Activated T-cell treated with anti-CD3 and anti-CD28 coated beads, Interleukin-2, amount 50 U/mL, for 24 hours (primary cell): ENCODE data around the gene OR8B12.

Source experiments
- DNase-seq: peaks from one replicate; pipeline ENCODE4 v3.0.0-alpha.2; 2020
- H3K27ac Mint-ChIP-seq: 2 replicates; pipeline ENCODE4 v1.8.0; 2020; ENCODE audit warnings: mild to moderate bottlenecking, mixed read lengths
- H3K27me3 Mint-ChIP-seq: 2 replicates; pipeline ENCODE4 v1.8.0; 2020; ENCODE audit warnings: mixed read lengths
- H3K36me3 Mint-ChIP-seq: 2 replicates; pipeline ENCODE4 v1.8.0; 2020; ENCODE audit warnings: low read depth, mixed read lengths
- H3K4me1 Mint-ChIP-seq: 2 replicates; pipeline ENCODE4 v1.8.0; 2020; ENCODE audit warnings: low read depth, mixed read lengths
- H3K4me3 Mint-ChIP-seq: 2 replicates; pipeline ENCODE4 v1.8.0; 2020; ENCODE audit warnings: mild to moderate bottlenecking, moderate library complexity, mixed read lengths
- H3K9me3 Mint-ChIP-seq: 2 replicates; pipeline ENCODE4 v1.8.0; 2020; ENCODE audit warnings: mixed read lengths

The OR8B12 gene

DNA sequence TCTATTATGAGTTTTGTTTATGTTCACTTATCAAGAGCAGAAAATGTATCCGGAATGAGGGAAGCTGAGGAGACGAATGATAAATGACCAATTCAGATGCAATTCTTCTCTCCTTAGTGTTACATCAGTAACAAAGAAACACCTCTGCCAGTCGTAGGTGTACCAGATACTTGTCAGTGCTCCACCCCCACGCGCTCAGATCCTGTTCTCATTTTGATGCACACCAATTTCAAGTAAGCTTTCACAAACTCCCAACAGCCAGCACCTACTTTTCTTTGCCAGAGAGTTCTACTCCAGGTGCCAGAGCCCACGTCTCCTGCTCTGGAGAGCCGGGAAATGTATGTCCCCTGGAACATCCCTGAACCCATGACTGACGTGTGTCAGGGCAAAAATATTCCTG, 43.7 kb downstream of the OR8B12 start:
- no peak overlapping the region for H3K4me3 Mint-ChIP-seq
- no peaks in the 10 kb centered on the region for H3K9me3 Mint-ChIP-seq
- H3K27ac Mint-ChIP-seq: no peak overlapping the region
- no peaks in the 10 kb centered on the region for H3K4me1 Mint-ChIP-seq
- peaks cover 16% of the 10 kb centered on the region for H3K27me3 Mint-ChIP-seq
- DNase-seq: no peak
- no peaks in the 10 kb centered on the region for H3K36me3 Mint-ChIP-seq

DNA sequence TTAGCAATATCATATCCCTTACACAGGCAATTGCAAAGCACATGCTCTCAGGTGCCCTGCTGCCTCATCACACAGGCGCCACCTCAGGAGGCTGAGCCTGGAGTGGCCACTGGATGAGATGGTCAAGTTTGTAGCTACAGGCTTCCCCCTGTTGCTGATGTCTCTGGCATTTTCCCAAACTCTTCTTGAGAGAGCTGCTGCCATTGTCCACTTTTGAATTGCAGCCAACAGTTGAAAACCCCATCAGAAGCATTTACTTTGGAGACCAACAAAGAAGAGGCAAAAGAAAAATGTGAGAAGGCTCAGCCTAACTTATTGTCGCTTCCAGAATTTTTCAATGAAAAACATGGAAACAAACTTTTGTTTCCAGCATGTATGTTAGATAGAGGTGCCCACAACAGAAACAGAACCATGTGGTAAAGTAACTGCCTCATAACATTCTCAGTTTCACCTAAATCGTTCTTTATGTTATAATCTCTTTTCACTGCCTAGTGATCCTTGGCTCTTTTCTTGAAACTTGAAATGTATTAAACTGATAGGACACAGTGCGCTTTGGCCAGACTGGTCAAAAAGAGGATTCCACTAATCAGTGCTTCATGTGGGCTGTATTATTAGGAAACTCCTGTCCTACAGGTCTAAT, 50.3 kb downstream of the OR8B12 start:
- H3K4me1 Mint-ChIP-seq: no peaks in the 10 kb centered on the region
- no peaks in the 10 kb centered on the region for H3K36me3 Mint-ChIP-seq
- H3K27ac Mint-ChIP-seq: no peak overlapping the region
- peaks cover 2% of the 10 kb centered on the region for H3K27me3 Mint-ChIP-seq
- no peak overlapping the region for H3K4me3 Mint-ChIP-seq
- no peak for DNase-seq
- H3K9me3 Mint-ChIP-seq: peaks cover 4% of the 10 kb centered on the region
